HG03354 (cell line): ENCODE data around the gene VWC2L.

Experiments used
- ATAC-seq: cut with Tn5 transposase; IDR thresholded peaks from one replicate; pipeline ENCODE4 v1.9.1; 2021; ENCODE audit warnings: mild to moderate bottlenecking; ENCODE audit not compliant: unreplicated experiment, poor library complexity, severe bottlenecking

Gene VWC2L

GRCh38 chr2:214410918-214411554 lies at the start of gene VWC2L:
Gene VWC2L (plus strand): TSS chr2:214411054. CDS start chr2:214414194, 3,140 bp downstream.
- peak; percentile 73 for ATAC-seq

- ATAC-seq = no peak
Measured at GRCh38 chr2:214361116-214361515, 49.7 kb upstream of the VWC2L start.

DNA sequence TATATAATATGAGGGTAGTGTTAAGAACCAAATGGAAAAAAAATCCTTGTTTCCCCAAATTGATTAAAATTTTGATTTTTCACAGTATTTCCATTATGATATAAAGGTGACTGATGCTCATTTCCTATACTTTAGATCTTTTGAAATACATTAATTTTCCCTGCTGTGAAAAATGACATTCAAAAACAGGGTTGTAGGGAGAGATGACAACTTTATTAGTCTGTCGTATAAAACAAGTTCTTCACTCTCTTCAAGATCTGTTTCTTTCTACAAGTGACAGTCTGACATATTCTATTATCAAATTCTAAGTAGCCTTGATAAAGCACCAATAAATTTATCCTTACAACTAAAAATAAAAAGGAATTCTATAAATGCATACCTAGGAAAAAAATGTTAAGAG lies 45.3 kb upstream of the VWC2L start:
- ATAC-seq = no peak

DNA sequence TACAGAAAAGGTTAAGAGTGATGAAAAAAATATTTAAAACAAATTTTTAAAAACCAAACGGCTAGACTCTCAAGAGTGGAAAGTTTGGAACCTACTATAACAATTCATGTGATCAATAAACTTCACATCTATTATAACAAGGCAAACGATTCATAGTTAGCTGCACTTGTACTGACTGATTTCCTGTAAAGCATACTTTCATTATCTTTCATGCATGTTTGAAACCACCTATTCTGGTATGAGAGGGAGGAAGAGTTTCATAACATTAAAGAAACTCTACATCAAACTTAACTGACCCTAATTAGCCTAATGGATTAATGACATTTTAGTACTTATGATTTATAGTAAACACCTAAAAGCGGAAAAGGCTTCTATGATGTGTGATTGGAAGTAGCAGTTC lies 43.7 kb upstream of the VWC2L start:
- no peak for ATAC-seq

DNA sequence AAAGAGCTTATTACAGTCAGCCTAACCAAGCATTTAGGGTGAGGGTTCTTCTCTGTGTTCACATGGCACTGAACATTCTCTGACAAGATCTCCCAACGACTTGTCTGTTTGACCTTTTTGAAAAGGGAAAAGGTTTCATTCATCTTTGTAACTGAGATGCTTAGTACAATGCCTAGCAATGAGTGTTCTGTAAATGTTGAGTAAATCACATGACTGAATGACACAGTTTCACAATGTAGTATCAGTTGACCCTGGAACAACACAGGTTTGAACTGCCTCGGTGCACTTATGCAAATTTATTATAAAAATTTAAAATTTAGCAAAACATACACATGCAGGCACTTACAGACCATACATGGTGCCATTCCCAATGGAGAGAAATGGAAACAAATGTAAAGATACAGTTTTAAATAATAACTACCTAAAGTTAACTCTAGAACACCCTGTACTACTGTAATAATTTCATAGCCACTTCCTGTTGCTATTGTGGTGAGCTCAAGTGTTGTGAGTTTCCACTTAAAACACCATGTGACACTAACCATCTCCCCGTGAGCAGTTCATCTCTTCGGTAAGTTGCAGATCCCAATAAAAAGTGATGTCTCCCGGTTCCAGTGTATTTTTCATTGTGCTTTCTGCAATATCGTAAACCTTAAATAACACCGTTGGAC lies 34.1 kb upstream of the VWC2L start:
- ATAC-seq = peak; percentile 62

DNA sequence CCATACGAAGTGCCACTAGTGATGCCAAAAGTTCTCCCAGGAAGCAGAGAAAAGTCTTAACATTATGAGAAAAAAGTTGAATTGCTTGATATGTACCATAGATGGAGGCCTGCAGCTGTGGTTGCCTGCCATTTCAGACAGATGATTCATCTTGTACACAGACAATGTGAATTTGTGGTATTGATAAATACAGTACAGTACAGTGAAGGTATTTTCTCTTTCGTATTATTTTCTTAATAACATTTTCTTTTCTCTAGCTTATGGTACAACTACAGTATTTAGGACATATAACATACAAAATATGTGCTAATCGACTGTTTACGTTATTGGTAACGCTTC lies 33.6 kb upstream of the VWC2L start:
- ATAC-seq = no peak

DNA sequence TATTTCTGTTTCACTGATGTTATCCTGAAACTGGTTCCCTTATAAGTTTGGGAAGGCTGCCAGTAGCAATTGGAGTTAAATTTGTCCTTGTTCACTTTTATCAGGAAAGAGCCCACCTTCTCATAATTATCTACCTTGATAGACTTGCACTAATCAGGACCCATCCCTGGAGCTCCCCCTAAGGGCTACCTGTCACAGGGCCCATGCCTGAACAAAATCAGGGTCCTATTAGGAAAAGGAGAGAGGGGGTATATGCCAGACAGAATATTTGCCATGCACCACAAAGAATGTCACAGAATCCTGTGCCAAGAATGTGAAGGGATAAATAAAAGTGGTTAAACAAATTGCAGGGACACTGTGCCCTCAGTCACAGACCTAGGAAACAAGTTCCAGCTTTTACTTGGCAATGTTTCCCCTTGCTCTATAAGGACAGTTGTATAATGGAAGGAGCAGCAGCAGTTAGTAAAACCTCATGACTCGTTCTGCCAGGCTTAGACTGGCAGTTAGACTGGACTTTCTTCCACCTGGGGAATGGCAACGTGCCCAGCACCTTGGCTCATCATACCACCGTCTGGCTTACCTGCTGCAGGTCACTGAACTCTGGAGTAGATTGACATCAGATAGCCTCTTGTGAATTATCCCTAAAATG lies 32.3 kb upstream of the VWC2L start:
- no peak for ATAC-seq

GRCh38 chr2:214379227-214379626 lies 31.6 kb upstream of the VWC2L start:
- no peak for ATAC-seq

DNA sequence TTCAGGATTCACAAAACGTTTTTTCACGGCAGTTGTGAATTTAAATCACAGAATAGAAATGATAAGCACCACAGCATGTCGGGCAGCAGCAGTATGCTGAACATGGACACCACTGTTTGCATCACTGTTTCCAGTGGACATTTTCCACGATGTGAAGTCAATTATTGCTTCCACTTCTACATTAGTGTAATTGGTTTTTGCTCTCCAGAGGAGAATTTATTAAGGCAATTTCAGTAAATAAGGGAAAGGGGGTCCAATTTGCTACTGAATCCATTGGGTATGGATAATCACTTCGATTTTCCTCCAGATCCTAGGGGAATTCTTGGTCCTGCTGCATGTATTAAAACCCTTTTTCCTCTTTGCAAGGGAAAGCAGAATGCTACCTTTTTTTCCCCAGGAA lies 30.2 kb upstream of the VWC2L start:
- no peak for ATAC-seq

- ATAC-seq = no peak
Measured at GRCh38 chr2:214382229-214382628, 28.6 kb upstream of the VWC2L start.

GRCh38 chr2:214386720-214387119 lies 24.1 kb upstream of the VWC2L start:
- no peak for ATAC-seq

DNA sequence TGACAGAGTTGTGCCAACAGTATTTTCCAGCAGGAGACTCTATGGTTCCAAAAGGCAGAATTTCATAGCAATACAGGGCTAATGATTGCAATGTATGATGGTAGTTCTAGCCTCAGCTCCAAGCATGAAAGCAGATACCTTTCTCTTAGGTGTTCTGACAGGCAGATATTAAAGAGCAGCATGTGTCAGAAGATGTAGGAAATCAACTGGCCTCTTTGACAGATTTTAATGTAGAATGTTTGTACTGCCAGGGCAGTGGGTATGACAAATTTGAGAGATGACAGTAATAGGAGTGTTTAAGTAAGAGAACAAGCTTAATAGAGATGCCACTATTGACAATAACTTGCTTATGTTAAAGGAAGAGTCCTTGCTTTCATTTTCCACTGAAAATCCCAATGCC lies 21.5 kb upstream of the VWC2L start:
- no peak for ATAC-seq

DNA sequence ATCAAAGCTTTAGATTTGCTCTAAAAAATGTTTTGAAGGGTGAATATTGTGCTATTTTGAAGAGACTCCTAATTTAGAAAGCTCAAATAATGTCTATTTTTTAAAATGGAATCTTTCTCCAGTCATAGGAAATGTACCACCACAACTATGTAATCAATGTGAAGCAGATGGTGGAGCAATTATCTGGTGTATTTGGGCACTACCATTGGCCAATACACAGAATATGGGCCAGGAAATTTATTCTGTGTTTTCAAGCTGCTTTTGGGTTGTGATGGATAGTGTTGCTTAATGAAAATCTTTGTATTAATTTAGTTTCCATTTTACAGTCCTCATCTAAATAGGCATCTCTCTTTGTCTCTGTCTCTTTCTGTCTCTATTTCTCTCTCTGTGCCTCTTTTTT lies 17.1 kb upstream of the VWC2L start:
- no peak for ATAC-seq

DNA sequence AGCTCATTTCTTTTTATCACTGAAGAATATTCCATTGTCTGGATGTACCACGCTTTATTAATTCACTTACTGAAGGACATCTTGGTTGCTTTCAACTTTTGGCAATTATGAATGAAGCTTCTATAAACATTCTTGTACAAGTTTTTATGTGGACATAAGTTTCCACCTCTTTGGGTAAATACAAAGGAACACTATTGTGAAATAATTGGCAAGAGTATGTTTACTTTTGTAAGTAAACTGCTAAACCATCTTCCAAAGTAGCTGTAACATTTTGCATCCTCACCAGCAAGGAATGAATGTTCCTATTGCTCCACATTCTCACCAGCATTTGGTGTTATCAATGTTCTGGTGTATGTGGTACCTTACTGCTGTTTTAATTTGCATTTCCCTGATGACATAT lies 15.8 kb upstream of the VWC2L start:
- ATAC-seq = no peak

- no peak for ATAC-seq
Measured at GRCh38 chr2:214401580-214401979, 9.3 kb upstream of the VWC2L start.

GRCh38 chr2:214410128-214410775 lies 602 bp upstream of the VWC2L start:
- ATAC-seq = no peak

- ATAC-seq = no peak
Measured at GRCh38 chr2:214412679-214413078, 1.8 kb downstream of the VWC2L start.

- no peak for ATAC-seq
Measured at GRCh38 chr2:214436470-214436869, 25.6 kb downstream of the VWC2L start.

- no peak for ATAC-seq
Measured at GRCh38 chr2:214450118-214450894, 39.5 kb downstream of the VWC2L start.
